ENCODE measurements around the gene JMJD4.

- TF ChIP-seq POLR2A (IDR thresholded peaks at IDR 0.05), result no peak
- TF ChIP-seq CTCF (IDR thresholded peaks at IDR 0.05), result no peak
Measured at GRCh38 chr1:227709451-227709850, 25.7 kb downstream of the JMJD4 start.
